Heart left ventricle (tissue), 16 donors: ENCODE measurements around the gene IL13RA1. TPM values are rescaled to one million over a fixed set of nuclear protein-coding genes. Genes with fewer than 3 reads are reported as not detected.
A peak's percentile ranks its signal among the peaks of the same experiment; 100 is the strongest.

ENCODE experiments used
- ATAC-seq, 4 donors: fragments of 200-7000 bp; cut with Tn5 transposase; one replicate each; pipeline ENCODE4 v1.9.1; 2020 to 2022; ENCODE audit warnings: moderate library complexity in 4 of 4, mild to moderate bottlenecking in 3 of 4, moderate number of reproducible peaks in 1 of 4
- DNase-seq, 5 donors: peaks; one replicate each; pipeline ENCODE4 v3.0.0-alpha.2; 2020
- H3K27ac ChIP-seq, 12 donors: fragments of 200-600 bp; sonication (generic) in 4 of 12; one replicate each; pipeline versions ENCODE4 v1.5.0 to v1.8.0; 2016 to 2022; ENCODE audit warnings: mild to moderate bottlenecking in 2 of 12
- H3K27me3 ChIP-seq, 9 donors: fragments of 200-600 bp; sonication (generic) in 2 of 9; one replicate each; pipeline versions ENCODE4 v1.5.1 to v1.8.0; 2016 to 2022; ENCODE audit warnings: mild to moderate bottlenecking in 3 of 9
- H3K36me3 ChIP-seq, 9 donors: fragments of 200-600 bp; sonication (generic) in 2 of 9; one replicate each; pipeline versions ENCODE4 v1.5.0 to v1.8.0; 2018 to 2022; ENCODE audit warnings: mild to moderate bottlenecking in 2 of 9
- H3K4me1 ChIP-seq, 12 donors: fragments of 200-600 bp; sonication (generic) in 4 of 12; one replicate each; pipeline versions ENCODE4 v1.5.0 to v1.8.0; 2016 to 2022; ENCODE audit warnings: mild to moderate bottlenecking in 3 of 12
- H3K4me3 ChIP-seq, 12 donors: fragments of 200-600 bp; sonication (generic) in 4 of 12; one replicate each; pipeline versions ENCODE4 v1.5.0 to v1.8.0; 2017 to 2022; ENCODE audit warnings: mild to moderate bottlenecking in 9 of 12, moderate library complexity in 4 of 12
- H3K9me3 ChIP-seq, 12 donors: fragments of 200-600 bp; sonication (generic) in 4 of 12; one replicate each; pipeline versions ENCODE4 v1.5.0 to v1.8.0; 2016 to 2022; ENCODE audit warnings: mild to moderate bottlenecking in 1 of 12
- CTCF ChIP-seq, 12 donors: fragments of 200-600 bp; sonication (generic) in 4 of 12; IDR thresholded peaks; one replicate each; pipeline versions ENCODE4 v1.5.0 to v1.8.0; 2018 to 2022; ENCODE audit warnings: antibody characterized with exemption in 12 of 12, mild to moderate bottlenecking in 5 of 12
- POLR2A ChIP-seq, 2 donors: fragments of 450-650 bp; IDR thresholded peaks; one replicate each; pipeline ENCODE4 v1.6.1; 2017; ENCODE audit warnings: antibody characterized with exemption in 2 of 2, mild to moderate bottlenecking in 2 of 2, moderate library complexity in 2 of 2
- WGBS, 4 donors: extraction: QIAGEN DNeasy Blood & Tissue Kit in 2 of 4; methylation state at CpG; one replicate each; pipeline versions ENCODE4 v1.1.5 to v1.1.7; 2013 to 2018; 5-methylcytosine and 5-hydroxymethylcytosine counted together
- intact Hi-C, 10 donors: fragments of 100-400 bp; cut with DNase I; formaldehyde crosslinking; loops; one replicate each; pipeline versions ENCODE4 v1.11.1 to v1.14.2; 2022
- polyA plus RNA-seq, 2 donors: library from polyadenylated mRNA; stranded (reverse); fragments of 200-250 nt; gene quantifications; one replicate each; pipeline ENCODE4 v1.2.3, GENCODE V29; 2013
- total RNA-seq, 9 donors: library from RNA; depleted of rRNA in 2 of 9; stranded (reverse); fragments of >200 nt in 2 of 9; fragmentation: NEBNext Ultra II Directional in 3 of 9; extraction: Animal tissue kit (Norgen Biotek cat#: 25700) in 3 of 9; gene quantifications; one replicate each; pipeline versions ENCODE4 v1.1.0 to v1.2.4, GENCODE V29; 2016 to 2023
- donor health status: ischemic (EF 13 %, LVEDD 7.1; RV severe dilation, severe dysfunction).
- donor health status: healthy with polysubstance abuse.
- donor health status: DM: no; HTN: yes; CAD: no.
- donor health status: DM: no; HTN: no; CAD: no.
- donor health status: ischemic (EF 25% LVEDD 6.9; RV normal size, moderate dysfunction).
- donor health status: ischemic (EF 25% LVEDD 5.7; RV mildly dilated, moderate dysfunction).
- donor health status: healthy.
- donor health status: DM: yes; HTN: yes; CAD: no.
- donor health status: ischemic (EF 35%, LVEDD 5.7; RV mildly dilated, moderate dysfunction).
- donor health status: nonischemic (EF 11% LVEDD 7.7; RV severe dilation, severe dysfunction).
- donor health status: DM: yes; HTN: yes; CAD: no.
- donor health status: PGD.
- donor health status: ischemic (EF 29% LVEDD 5.4; RV normal size, mild dysfunction).
- donor health status: nonischemic (EF 23%, LVEDD 6.1; RV moderate dilation, normal function).

Gene IL13RA1
- total and polyA plus RNA-seq, 11 donors, result 5.8 to 44.7 (median 16.8) TPM

DNA sequence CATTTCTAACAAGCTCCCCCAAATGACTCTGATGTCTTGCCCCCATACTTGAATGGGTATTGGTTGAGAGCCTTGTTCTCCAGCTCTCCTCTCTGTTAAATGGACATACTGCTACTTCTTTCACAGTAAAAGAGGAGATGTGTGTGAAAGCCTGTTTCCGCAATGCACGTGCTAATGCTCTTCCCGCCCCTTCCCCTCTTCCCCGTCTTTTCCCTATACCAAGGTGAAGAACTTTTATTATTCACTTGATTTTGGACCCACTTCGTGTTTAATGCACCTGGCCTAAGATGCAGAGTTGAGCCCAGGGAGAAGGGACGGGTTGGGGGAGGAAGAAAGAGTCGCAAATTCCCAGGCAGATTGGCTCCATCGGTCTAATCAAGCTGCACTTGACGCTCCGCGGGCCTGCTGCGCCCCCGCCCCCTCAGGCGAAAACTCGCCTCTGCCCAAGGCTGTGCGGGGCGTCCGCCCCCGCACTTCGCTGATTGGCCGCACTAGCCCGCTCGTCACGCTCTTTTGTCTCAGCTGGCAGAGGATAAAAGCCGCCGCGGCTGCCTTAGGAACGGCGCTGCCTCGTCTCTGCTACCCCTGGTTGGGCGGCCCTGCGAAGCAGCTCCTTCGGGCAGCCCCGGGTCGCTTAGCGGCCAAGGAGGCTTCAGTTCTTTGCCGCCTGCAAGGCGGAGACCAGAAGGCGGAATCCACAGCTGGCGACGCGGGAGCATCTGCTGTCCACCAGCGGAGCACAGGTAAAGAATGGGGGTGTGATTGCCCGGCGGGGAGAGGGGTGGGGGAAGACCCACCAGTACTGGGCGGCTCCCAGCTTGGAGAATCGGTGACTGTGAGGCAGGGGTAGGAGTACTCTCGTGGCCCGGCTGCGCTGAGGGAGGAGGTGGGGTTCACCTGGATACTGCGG, 96.1 kb downstream of the IL13RA1 start, which contains the start of gene ZCCHC12:
ZCCHC12 (plus strand) TSS at position 562 of the 910 bp plus-strand sequence. CDS start 1,421 bp downstream, outside the sequence.
- peak in 4 of 5 donors; percentile 16 to 39 (median 28) for DNase-seq
- 3 to 44% (median 16%) methylated on average over 40 to 51 of the region's 51 CpGs for WGBS, 4 donors
- Histone ChIP-seq H3K27me3 (peaks cover 0 to 77% (median 5%) of the 10 kb centered on the region in 9 donors), H3K4me1 (peaks cover 0 to 13% (median 2%) of the 10 kb centered on the region in 12 donors), H3K27ac (no peak within 1 kb of the TSS), H3K9me3 (peaks cover 0 to 5% (median 0%) of the 10 kb centered on the region in 12 donors), H3K36me3 (no peaks in the 10 kb centered on the region), H3K4me3 (peak within 1 kb of the TSS in 9 of 12 donors; percentile 2 to 41 (median 28))
- intact Hi-C loops, result no loop called here
- TF ChIP-seq POLR2A (IDR thresholded peaks at IDR 0.05) (no peak), CTCF (IDR thresholded peaks at IDR 0.05) (no peak)
- ATAC-seq, result peak in 3 of 4 donors; percentile 59 to 68 (median 68)

DNA sequence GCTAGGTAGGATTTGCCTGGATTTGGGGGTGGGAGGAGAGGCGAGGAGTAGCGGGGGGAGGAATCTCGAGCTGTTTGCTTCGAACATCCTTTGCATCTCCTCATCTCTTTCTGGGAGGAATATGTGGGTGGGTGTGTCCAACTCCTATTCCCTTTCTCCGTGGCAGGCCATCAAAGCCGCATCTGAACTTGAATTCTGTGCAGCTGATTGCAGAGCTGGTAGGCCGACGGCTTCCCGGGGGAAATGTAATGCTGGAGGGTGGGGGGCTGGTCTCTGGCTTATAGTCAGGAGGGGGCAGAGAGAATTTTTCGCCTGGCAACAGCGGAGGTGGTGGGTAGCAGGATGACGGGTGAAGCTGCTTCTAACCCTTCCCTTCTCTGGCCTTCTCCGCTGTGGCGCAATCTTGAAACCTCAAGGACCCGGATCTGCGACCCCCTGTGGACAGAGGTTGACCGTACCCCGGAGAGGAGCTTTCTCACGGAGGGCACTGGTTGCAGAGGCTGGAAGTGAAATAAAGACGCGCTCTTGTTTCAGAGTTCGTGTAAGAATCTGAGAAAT, 96.8 kb downstream of the IL13RA1 start:
- no peak for TF ChIP-seq POLR2A (IDR thresholded peaks at IDR 0.05)
- TF ChIP-seq CTCF (IDR thresholded peaks at IDR 0.05), result no peak
- Histone ChIP-seq H3K4me3 (peak overlapping the region in 6 of 12 donors; percentile 2 to 39 (median 30)), H3K27me3 (peaks cover 0 to 82% (median 7%) of the 10 kb centered on the region in 9 donors), H3K4me1 (peaks cover 0 to 13% (median 2%) of the 10 kb centered on the region in 12 donors), H3K27ac (no peak overlapping the region), H3K9me3 (peaks cover 0 to 5% (median 0%) of the 10 kb centered on the region in 12 donors), H3K36me3 (no peaks in the 10 kb centered on the region)
- ATAC-seq (no peak), DNase-seq (no peak)
- 4 to 51% (median 22%) methylated on average over 21 to 22 of the region's 22 CpGs for WGBS, 4 donors
- intact Hi-C loops, result no loop called here

DNA sequence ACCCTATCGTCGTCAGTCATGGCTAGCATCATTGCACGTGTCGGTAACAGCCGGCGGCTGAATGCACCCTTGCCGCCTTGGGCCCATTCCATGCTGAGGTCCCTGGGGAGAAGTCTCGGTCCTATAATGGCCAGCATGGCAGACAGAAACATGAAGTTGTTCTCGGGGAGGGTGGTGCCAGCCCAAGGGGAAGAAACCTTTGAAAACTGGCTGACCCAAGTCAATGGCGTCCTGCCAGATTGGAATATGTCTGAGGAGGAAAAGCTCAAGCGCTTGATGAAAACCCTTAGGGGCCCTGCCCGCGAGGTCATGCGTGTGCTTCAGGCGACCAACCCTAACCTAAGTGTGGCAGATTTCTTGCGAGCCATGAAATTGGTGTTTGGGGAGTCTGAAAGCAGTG, 97.8 kb downstream of the IL13RA1 start:
- TF ChIP-seq CTCF (IDR thresholded peaks at IDR 0.05) (no peak), POLR2A (IDR thresholded peaks at IDR 0.05) (no peak)
- no peak for DNase-seq
- peaks cover 0 to 82% (median 7%) of the 10 kb centered on the region in 9 donors for H3K27me3 ChIP-seq
- no peaks in the 10 kb centered on the region for H3K36me3 ChIP-seq
- H3K4me1 ChIP-seq, result peaks cover 0 to 13% (median 2%) of the 10 kb centered on the region in 12 donors
- no peak overlapping the region for H3K4me3 ChIP-seq
- 11 to 58% (median 34%) methylated on average over 12 to 16 of the region's 16 CpGs for WGBS, 4 donors
- intact Hi-C loops, result no loop called here
- H3K27ac ChIP-seq, result no peak overlapping the region
- no peak for ATAC-seq
- peaks cover 0 to 5% (median 0%) of the 10 kb centered on the region in 12 donors for H3K9me3 ChIP-seq
